Spleen (tissue), 11 donors: ENCODE measurements around the gene CHRM5. TPM values are rescaled to one million over a fixed set of nuclear protein-coding genes. Genes with fewer than 3 reads are reported as not detected.

ENCODE experiments used
- DNase-seq: peaks from one replicate; pipeline ENCODE4 v3.0.0-alpha.2; 2020
- H3K27ac ChIP-seq, 8 donors: fragments of 200-600 bp; sonication (generic) in 7 of 8; 1 replicate in 4 of 8; 2 replicates in 4 of 8; pipeline versions ENCODE4 v1.5.0 to v1.8.0; 2016 to 2021; ENCODE audit warnings: inconsistent platforms in 4 of 8, mild to moderate bottlenecking in 4 of 8, moderate library complexity in 1 of 8
- H3K27me3 ChIP-seq, 7 donors: fragments of 200-600 bp; sonication (generic) in 6 of 7; replicated peaks in 1 of 7; 1 replicate in 4 of 7; 2 replicates in 3 of 7; pipeline versions ENCODE4 v1.5.0 to v1.8.0; 2016 to 2021; ENCODE audit warnings: inconsistent platforms in 3 of 7, mild to moderate bottlenecking in 1 of 7
- H3K36me3 ChIP-seq, 6 donors: fragments of 200-600 bp; sonication (generic) in 5 of 6; 1 replicate in 4 of 6; 2 replicates in 2 of 6; pipeline versions ENCODE4 v1.5.0 to v1.8.0; 2016 to 2021; ENCODE audit warnings: inconsistent platforms in 2 of 6
- H3K4me1 ChIP-seq, 6 donors: fragments of 200-600 bp; sonication (generic) in 5 of 6; 1 replicate in 3 of 6; 2 replicates in 3 of 6; pipeline versions ENCODE4 v1.5.0 to v1.8.0; 2016 to 2021; ENCODE audit warnings: inconsistent platforms in 3 of 6
- H3K4me3 ChIP-seq, 8 donors: fragments of 200-600 bp; sonication (generic) in 7 of 8; 1 replicate in 4 of 8; 2 replicates in 4 of 8; pipeline versions ENCODE4 v1.5.0 to v1.8.0; 2016 to 2021; ENCODE audit warnings: inconsistent platforms in 4 of 8, mild to moderate bottlenecking in 4 of 8, moderate library complexity in 2 of 8
- H3K9me3 ChIP-seq, 8 donors: fragments of 200-600 bp; sonication (generic) in 7 of 8; 1 replicate in 4 of 8; 2 replicates in 4 of 8; pipeline versions ENCODE4 v1.5.0 to v1.8.0; 2016 to 2021; ENCODE audit warnings: inconsistent platforms in 4 of 8
- POLR2A ChIP-seq, 3 donors: fragments of 450-650 bp; IDR thresholded peaks; one replicate each; pipeline ENCODE4 v1.5.1; 2017; ENCODE audit warnings: antibody characterized with exemption in 3 of 3, mild to moderate bottlenecking in 1 of 3
- POLR2AphosphoS5 ChIP-seq, 3 donors: sonication (generic); formaldehyde crosslinking; IDR thresholded peaks; one replicate each; pipeline ENCODE4 v1.5.1; 2017; ENCODE audit warnings: antibody characterized with exemption in 3 of 3
- WGBS, 5 donors: extraction: QIAGEN DNeasy Blood & Tissue Kit in 3 of 5; methylation state at CpG; one replicate each; pipeline versions ENCODE4 v1.1.5 to v1.1.7; 2013 to 2018; 5-methylcytosine and 5-hydroxymethylcytosine counted together
- intact Hi-C: fragments of 100-400 bp; cut with DNase I; formaldehyde crosslinking; loops from one replicate; pipeline ENCODE4 v1.15.0; 2023; ENCODE audit warnings: low total_unique reads
- polyA plus RNA-seq, 3 donors: library from polyadenylated mRNA; stranded (reverse); fragments of 200-250 nt; gene quantifications; one replicate each; pipeline ENCODE4 v1.2.1, GENCODE V29; 2013
- total RNA-seq, 7 donors: library from RNA; depleted of rRNA in 3 of 7; stranded (reverse); fragments of >200 nt in 3 of 7; fragmentation: NEBNext Ultra II Directional in 4 of 7; extraction: Animal tissue kit (Norgen Biotek cat#: 25700) in 4 of 7; gene quantifications; one replicate each; pipeline versions ENCODE4 v1.1.0 to v1.2.1, GENCODE V29; 2016 to 2021
- TF ChIP-seq, protein P1 (sequence below), 11 experiments: fragments of 200-600 bp in 7 of 11; fragments of 450-650 bp in 4 of 11; sonication (generic) in 4 of 11; IDR thresholded peaks in 8 of 11; conservative IDR thresholded peaks in 3 of 11; 1 replicate in 7 of 11; 2 replicates in 4 of 11; pipeline versions ENCODE4 v1.4.0 to v1.8.0; 2016 to 2021; ENCODE audit warnings: antibody characterized with exemption in 11 of 11, inconsistent platforms in 4 of 11, mild to moderate bottlenecking in 1 of 11
- donor health status: healthy with polysubstance abuse.
- donor health status: DM: no; HTN: no; CAD: no; lungs with moderate emphysema.
- donor health status: DM: no; HTN: no; CAD: no.
- donor health status: Bipolar disorder and iron deficiency.
- donor health status: healthy.
- donor health status: DM: no; HTN: no; CAD: no.
- donor health status: DM: yes; HTN: yes; CAD: no.

Gene CHRM5
- total and polyA plus RNA-seq, 10 donors: 0.03 TPM; not detected in 9

GRCh38 chr15:33934396-33934795, 33.9 kb upstream of the CHRM5 start:
- no peak for DNase-seq
- Histone ChIP-seq H3K4me1 (no peaks in the 10 kb centered on the region), H3K4me3 (no peak overlapping the region), H3K27ac (no peak overlapping the region), H3K9me3 (no peaks in the 10 kb centered on the region), H3K36me3 (no peaks in the 10 kb centered on the region), H3K27me3 (no peaks in the 10 kb centered on the region)
- intact Hi-C loops: no loop called here
- TF ChIP-seq POLR2A (IDR thresholded peaks at IDR 0.05): no peak
- TF ChIP-seq POLR2AphosphoS5 (IDR thresholded peaks at IDR 0.05): no peak
- TF ChIP-seq, protein P1, sequence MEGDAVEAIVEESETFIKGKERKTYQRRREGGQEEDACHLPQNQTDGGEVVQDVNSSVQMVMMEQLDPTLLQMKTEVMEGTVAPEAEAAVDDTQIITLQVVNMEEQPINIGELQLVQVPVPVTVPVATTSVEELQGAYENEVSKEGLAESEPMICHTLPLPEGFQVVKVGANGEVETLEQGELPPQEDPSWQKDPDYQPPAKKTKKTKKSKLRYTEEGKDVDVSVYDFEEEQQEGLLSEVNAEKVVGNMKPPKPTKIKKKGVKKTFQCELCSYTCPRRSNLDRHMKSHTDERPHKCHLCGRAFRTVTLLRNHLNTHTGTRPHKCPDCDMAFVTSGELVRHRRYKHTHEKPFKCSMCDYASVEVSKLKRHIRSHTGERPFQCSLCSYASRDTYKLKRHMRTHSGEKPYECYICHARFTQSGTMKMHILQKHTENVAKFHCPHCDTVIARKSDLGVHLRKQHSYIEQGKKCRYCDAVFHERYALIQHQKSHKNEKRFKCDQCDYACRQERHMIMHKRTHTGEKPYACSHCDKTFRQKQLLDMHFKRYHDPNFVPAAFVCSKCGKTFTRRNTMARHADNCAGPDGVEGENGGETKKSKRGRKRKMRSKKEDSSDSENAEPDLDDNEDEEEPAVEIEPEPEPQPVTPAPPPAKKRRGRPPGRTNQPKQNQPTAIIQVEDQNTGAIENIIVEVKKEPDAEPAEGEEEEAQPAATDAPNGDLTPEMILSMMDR (IDR thresholded peaks at IDR 0.05 in 8 of 11, conservative IDR thresholded peaks at IDR 0.05 in 3 of 11): no peak
- 67 to 86% (median 75%) methylated on average over 3 of the region's 3 CpGs for WGBS, 5 donors

DNA sequence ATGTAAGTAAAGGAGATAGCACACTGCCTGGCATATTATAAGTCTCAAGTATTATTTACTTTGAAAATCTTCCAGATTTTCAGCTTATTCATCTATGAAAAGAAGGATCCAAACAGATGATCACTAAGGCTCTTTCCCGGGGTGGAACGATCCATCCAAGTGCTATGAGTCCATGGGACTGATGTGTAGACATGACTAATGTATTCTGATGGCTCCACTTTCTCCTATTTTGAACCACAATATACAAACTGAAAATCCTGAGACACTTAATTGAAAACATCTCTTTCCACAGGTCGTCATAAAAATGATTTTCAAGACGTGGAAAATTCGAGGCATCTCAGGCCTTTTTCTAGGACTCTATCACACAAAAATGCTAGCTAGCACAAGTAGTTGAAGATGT, 33.4 kb upstream of the CHRM5 start:
- WGBS, 5 donors: 82 to 91% (median 87%) methylated on average over 5 of the region's 5 CpGs
- TF ChIP-seq POLR2A (IDR thresholded peaks at IDR 0.05): no peak
- TF ChIP-seq, protein P1 (IDR thresholded peaks at IDR 0.05 in 8 of 11, conservative IDR thresholded peaks at IDR 0.05 in 3 of 11): no peak
- Histone ChIP-seq H3K27me3 (no peaks in the 10 kb centered on the region), H3K27ac (no peak overlapping the region), H3K9me3 (no peaks in the 10 kb centered on the region), H3K36me3 (no peaks in the 10 kb centered on the region), H3K4me3 (no peak overlapping the region), H3K4me1 (no peaks in the 10 kb centered on the region)
- intact Hi-C loops: no loop called here
- no peak for DNase-seq

DNA sequence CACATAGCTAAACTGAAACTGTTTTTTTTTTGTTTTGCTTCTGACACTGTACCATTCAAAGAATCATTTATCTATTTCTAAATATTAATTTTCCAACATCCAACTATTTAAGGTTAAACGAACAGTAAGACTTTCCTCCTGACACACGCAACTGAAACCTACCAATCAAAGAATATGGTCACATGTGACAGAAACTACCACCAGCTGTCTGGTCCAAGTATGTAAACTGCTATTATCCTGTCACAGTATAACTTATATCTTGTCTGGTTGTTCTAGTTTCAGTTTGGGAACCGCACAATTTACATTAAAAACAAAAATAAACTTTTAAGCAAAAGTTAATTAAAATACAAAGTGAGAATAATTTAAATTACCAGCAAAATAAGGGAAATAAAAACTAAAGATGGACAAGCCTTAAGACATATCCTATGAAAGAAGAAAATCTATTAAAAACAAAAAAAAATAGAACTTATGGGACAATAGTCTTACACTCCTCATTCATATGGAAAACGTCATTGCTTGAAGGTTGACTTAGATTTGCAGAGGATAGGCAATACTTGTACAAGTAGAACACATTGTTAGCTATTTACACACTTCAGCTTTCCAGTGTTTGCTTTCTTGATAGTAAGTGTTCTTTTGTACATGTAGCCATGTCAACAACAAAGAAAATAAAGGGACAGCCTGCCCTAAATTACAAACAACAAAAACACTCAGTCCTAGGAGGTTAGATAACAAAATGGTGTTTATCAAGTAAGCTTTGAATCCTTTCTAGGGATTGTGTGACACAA, 26.8 kb upstream of the CHRM5 start:
- H3K27me3 ChIP-seq: no peaks in the 10 kb centered on the region
- H3K27ac ChIP-seq: no peak overlapping the region
- H3K4me1 ChIP-seq: no peaks in the 10 kb centered on the region
- no peak overlapping the region for H3K4me3 ChIP-seq
- H3K9me3 ChIP-seq: no peaks in the 10 kb centered on the region
- intact Hi-C loops: no loop called here
- TF ChIP-seq POLR2AphosphoS5 (IDR thresholded peaks at IDR 0.05) (no peak), POLR2A (IDR thresholded peaks at IDR 0.05) (no peak)
- TF ChIP-seq, protein P1 (IDR thresholded peaks at IDR 0.05 in 8 of 11, conservative IDR thresholded peaks at IDR 0.05 in 3 of 11): no peak
- WGBS, 5 donors: 71 to 89% (median 78%) methylated on average over 4 of the region's 4 CpGs
- no peak for DNase-seq
- H3K36me3 ChIP-seq: peaks cover 0 to 1% (median 0%) of the 10 kb centered on the region in 6 donors

GRCh38 chr15:33946152-33946551, 22.1 kb upstream of the CHRM5 start:
- intact Hi-C loops: no loop called here
- H3K27ac ChIP-seq: no peak overlapping the region
- H3K4me3 ChIP-seq: no peak overlapping the region
- WGBS, 5 donors: 92 to 100% (median 93%) methylated on average over 1 of the region's 1 CpG
- H3K36me3 ChIP-seq: peaks cover 0 to 4% (median 0%) of the 10 kb centered on the region in 6 donors
- no peaks in the 10 kb centered on the region for H3K4me1 ChIP-seq
- H3K9me3 ChIP-seq: no peaks in the 10 kb centered on the region
- H3K27me3 ChIP-seq: no peaks in the 10 kb centered on the region
- TF ChIP-seq, protein P1 (IDR thresholded peaks at IDR 0.05 in 8 of 11, conservative IDR thresholded peaks at IDR 0.05 in 3 of 11): no peak
- no peak for TF ChIP-seq POLR2A (IDR thresholded peaks at IDR 0.05)
- no peak for TF ChIP-seq POLR2AphosphoS5 (IDR thresholded peaks at IDR 0.05)
- DNase-seq: no peak
